Naive thymus-derived CD8-positive, alpha-beta T cell (primary cell): ENCODE results near the gene CCL21. TPM values are rescaled to one million over a fixed set of nuclear protein-coding genes. Genes with fewer than 3 reads are reported as not detected.

ENCODE experiments used
- ATAC-seq, 2 donors: fragments of 150-1000 bp; cut with Tn5 transposase in 1 of 2; sonication (Bioruptor Pico), chemical (Tn5 transposase) in 1 of 2; 1 replicate in 1 of 2; 2 replicates in 1 of 2; pipeline ENCODE4 v1.10.0; 2021; ENCODE audit warnings: mild to moderate bottlenecking in 2 of 2, moderate library complexity in 2 of 2
- POLR2A ChIA-PET: fragments of 350-600 bp; sonication (Branson Sonifier 250); formaldehyde crosslinking; loops from one replicate; lab custom pipeline; 2021; ENCODE audit warnings: antibody characterized with exemption; lab: Charles Lee
- DNase-seq, 10 donors: peaks; one replicate each; pipeline versions ENCODE4 v3.0.0 to v3.0.0-alpha.2; 2020 to 2022
- H3K27ac Mint-ChIP-seq, 10 donors: one replicate each; pipeline ENCODE4 v1.8.0; 2020 to 2022; ENCODE audit warnings: mild to moderate bottlenecking in 10 of 10, mixed read lengths in 10 of 10, moderate library complexity in 4 of 10, inconsistent platforms in 1 of 10
- H3K27me3 Mint-ChIP-seq, 5 donors: one replicate each; pipeline ENCODE4 v1.8.0; 2021 to 2022; ENCODE audit warnings: mixed read lengths in 5 of 5
- H3K36me3 Mint-ChIP-seq, 3 donors: one replicate each; pipeline ENCODE4 v1.8.0; 2020 to 2022; ENCODE audit warnings: mixed read lengths in 3 of 3, mild to moderate bottlenecking in 2 of 3, inconsistent platforms in 1 of 3
- H3K4me1 Mint-ChIP-seq, 4 donors: one replicate each; pipeline ENCODE4 v1.8.0; 2021 to 2022; ENCODE audit warnings: mixed read lengths in 4 of 4
- H3K4me3 Mint-ChIP-seq, 10 donors: one replicate each; pipeline ENCODE4 v1.8.0; 2020 to 2022; ENCODE audit warnings: mild to moderate bottlenecking in 10 of 10, mixed read lengths in 10 of 10, moderate library complexity in 6 of 10, inconsistent platforms in 1 of 10
- H3K9me3 Mint-ChIP-seq, 9 donors: one replicate each; pipeline ENCODE4 v1.8.0; 2020 to 2022; ENCODE audit warnings: mixed read lengths in 9 of 9, mild to moderate bottlenecking in 3 of 9, inconsistent platforms in 1 of 9, moderate library complexity in 1 of 9
- polyA plus RNA-seq, 3 donors: library from polyadenylated mRNA; unstranded; fragments of 300-500 nt; fragmentation: Illumina TruSeq; gene quantifications; one replicate each; pipeline ENCODE4 v1.2.3, GENCODE V29; 2021
- total RNA-seq, 8 experiments: library from RNA in 2 of 8; stranded (reverse) in 2 of 8; gene quantifications; one replicate each; pipeline ENCODE4 v1.2.3 and lab custom pipeline; 2021 to 2026

The CCL21 gene
- total and polyA plus RNA-seq, 5 experiments from 2014 or later, result not detected

DNA sequence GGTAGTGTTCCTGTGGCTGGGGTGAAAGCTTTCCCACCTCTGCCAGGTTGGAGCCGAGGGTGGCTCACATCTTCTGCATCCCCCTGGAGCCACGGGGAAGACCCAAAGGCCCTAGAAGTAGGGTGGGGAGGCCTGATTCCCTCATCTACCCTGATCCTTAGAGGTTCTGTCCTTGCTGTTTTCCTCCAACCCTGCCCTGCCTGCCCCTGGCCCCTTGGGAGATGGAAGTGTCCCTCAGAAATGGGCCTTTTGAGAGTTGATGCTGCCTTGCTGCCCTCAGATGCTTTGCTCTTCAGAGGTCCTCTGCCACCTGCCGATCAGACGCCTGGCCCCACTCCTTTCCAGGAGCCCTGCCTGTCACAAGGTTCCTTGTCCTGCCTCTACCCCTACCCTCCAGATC lies 25.1 kb downstream of the CCL21 start:
- no peaks in the 10 kb centered on the region for H3K4me1 Mint-ChIP-seq
- H3K36me3 Mint-ChIP-seq, result no peaks in the 10 kb centered on the region
- peaks cover 0 to 2% (median 0%) of the 10 kb centered on the region in 5 donors for H3K27me3 Mint-ChIP-seq
- H3K4me3 Mint-ChIP-seq, result no peak overlapping the region
- POLR2A ChIA-PET, result no interaction called here
- no peak overlapping the region for H3K27ac Mint-ChIP-seq
- ATAC-seq, result no peak
- no peak for DNase-seq
- H3K9me3 Mint-ChIP-seq, result no peaks in the 10 kb centered on the region

DNA sequence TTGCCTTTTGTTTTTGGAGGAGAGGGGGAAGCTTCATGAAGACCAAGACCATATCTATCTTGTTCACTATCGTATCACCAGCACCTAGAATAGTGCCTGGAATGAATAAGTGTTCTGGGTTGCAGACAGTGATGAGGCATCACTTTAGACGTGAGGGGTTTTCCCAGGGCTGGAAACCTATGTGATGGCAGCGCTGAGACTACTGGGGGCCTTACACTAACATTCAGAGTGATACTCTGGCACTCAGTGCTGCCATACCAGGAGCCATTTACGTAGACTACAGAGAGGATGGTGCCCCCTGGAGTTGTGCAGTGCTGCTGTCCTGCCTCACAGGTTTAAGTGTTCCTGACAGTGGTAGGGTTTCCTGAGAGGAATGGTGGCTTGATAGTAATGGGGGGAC lies 25.8 kb downstream of the CCL21 start:
- Mint-ChIP-seq H3K27me3 (peaks cover 0 to 1% (median 0%) of the 10 kb centered on the region in 5 donors), H3K36me3 (no peaks in the 10 kb centered on the region), H3K27ac (no peak overlapping the region), H3K9me3 (no peaks in the 10 kb centered on the region), H3K4me3 (no peak overlapping the region), H3K4me1 (no peaks in the 10 kb centered on the region)
- no peak for ATAC-seq
- POLR2A ChIA-PET, result no interaction called here
- DNase-seq, result no peak

DNA sequence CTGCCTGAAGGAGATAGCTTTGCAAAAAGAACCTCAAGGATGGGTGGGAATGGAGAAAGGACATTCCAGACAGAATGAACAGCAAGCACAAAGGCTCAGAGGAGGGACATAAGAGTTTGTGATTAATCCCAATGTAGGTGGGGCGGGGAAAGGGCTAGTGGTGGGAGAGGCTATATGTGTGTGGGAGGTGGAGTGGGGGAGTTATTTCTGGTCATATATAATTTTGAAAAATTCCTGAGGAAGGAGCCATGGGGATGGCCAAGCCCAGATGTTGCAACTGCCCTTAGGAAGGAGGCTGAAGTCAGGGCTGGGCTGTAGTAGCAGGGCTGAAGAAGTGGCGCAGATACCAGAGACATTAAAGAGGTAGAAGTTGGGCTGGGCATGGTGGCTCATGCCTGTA lies 34.1 kb downstream of the CCL21 start:
- DNase-seq, result no peak
- Mint-ChIP-seq H3K27me3 (peaks cover 0 to 1% (median 0%) of the 10 kb centered on the region in 5 donors), H3K36me3 (no peaks in the 10 kb centered on the region), H3K4me3 (peak overlapping the region in 1 of 10 donors; percentile 44), H3K27ac (peak overlapping the region in 2 of 10 donors; percentile 0 to 57), H3K4me1 (peaks cover 0 to 2% (median under 1%) of the 10 kb centered on the region in 4 donors), H3K9me3 (peaks cover 0 to 3% (median 0%) of the 10 kb centered on the region in 9 donors)
- POLR2A ChIA-PET, result no interaction called here
- no peak for ATAC-seq

DNA sequence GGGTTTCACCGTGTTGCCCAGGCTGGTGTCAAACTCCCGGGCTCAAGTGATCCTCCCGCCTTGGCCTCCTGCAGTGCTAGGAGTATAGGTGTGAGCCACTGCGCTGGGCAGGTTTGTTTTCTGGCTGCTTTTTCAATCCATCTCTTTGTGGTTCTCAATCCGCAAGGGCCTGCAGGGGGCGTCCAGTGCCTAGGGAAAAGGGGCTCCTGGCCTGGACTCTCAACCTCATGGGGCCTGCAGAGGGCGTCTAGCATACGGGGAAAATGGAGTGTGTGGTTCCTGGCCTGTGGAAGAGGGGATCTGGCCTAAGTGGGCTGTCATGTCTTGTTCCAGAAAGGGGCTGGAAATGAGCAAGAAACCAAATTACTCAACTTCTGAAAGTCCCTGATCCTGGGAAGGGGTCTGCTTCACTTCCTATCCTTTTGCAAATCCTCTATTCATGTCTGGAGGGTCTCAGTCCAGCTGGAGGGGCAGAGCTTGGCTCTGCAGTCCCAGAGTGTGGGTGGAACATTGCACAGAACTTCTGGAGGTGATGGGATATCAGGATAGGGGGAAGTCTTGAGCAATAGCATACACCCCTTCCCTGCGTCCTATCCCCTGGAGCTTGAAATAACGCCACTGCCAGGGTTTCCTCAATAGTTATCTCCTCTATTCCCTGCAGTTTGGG lies 34.8 kb downstream of the CCL21 start:
- Mint-ChIP-seq H3K9me3 (peaks cover 0 to 7% (median 0%) of the 10 kb centered on the region in 9 donors), H3K36me3 (peaks cover 0 to 5% (median 0%) of the 10 kb centered on the region in 3 donors), H3K27me3 (no peaks in the 10 kb centered on the region), H3K4me3 (no peak overlapping the region), H3K27ac (peak overlapping the region in 2 of 10 donors; percentile 19 to 57), H3K4me1 (peaks cover 0 to 2% (median under 1%) of the 10 kb centered on the region in 4 donors)
- DNase-seq, result peak; percentile 21 to 78 (median 38)
- ATAC-seq, result peak; percentile 65 to 87
- POLR2A ChIA-PET, result no interaction called here

- Mint-ChIP-seq H3K4me3 (no peak overlapping the region), H3K4me1 (peaks cover 0 to 2% (median under 1%) of the 10 kb centered on the region in 4 donors), H3K27ac (peak overlapping the region in 2 of 10 donors; percentile 19 to 57), H3K36me3 (peaks cover 0 to 9% (median 5%) of the 10 kb centered on the region in 3 donors), H3K9me3 (peaks cover 0 to 15% (median 2%) of the 10 kb centered on the region in 9 donors), H3K27me3 (no peaks in the 10 kb centered on the region)
- no peak for DNase-seq
- POLR2A ChIA-PET, result no interaction called here
- ATAC-seq, result no peak
Measured at GRCh38 chr9:34674440-34674839, 35.5 kb downstream of the CCL21 start.

DNA sequence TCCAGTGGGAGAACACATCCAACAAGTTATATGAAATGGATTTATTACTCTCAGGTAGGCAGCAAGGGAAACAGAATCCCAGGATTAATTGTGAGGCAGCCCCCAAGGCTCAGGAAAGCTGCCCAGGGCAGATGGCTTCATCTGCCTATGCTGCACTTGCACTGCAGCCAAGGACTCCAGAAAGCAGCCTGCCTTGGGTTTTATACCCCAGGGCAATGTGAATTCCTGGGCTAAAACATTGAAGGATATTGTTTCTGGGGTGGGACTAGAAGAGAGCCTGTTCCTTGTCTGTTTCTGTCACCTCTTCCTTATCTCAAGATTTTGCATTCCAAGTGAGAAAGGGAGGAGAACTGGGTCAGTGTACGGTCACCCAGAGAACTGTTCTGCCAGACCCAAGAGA lies 38.6 kb downstream of the CCL21 start:
- no peaks in the 10 kb centered on the region for H3K27me3 Mint-ChIP-seq
- POLR2A ChIA-PET, result no interaction called here
- ATAC-seq, result no peak
- H3K4me1 Mint-ChIP-seq, result peaks cover 4 to 13% (median 5%) of the 10 kb centered on the region in 4 donors
- H3K9me3 Mint-ChIP-seq, result peaks cover 0 to 20% (median 5%) of the 10 kb centered on the region in 9 donors
- H3K27ac Mint-ChIP-seq, result no peak overlapping the region
- no peak overlapping the region for H3K4me3 Mint-ChIP-seq
- DNase-seq, result no peak
- peaks cover 0 to 14% (median 10%) of the 10 kb centered on the region in 3 donors for H3K36me3 Mint-ChIP-seq

- no peaks in the 10 kb centered on the region for H3K27me3 Mint-ChIP-seq
- peaks cover 8 to 23% (median 10%) of the 10 kb centered on the region in 4 donors for H3K4me1 Mint-ChIP-seq
- peaks cover 0 to 14% (median 10%) of the 10 kb centered on the region in 3 donors for H3K36me3 Mint-ChIP-seq
- no peak overlapping the region for H3K4me3 Mint-ChIP-seq
- H3K27ac Mint-ChIP-seq, result peak overlapping the region in 1 of 10 donors; percentile 26
- POLR2A ChIA-PET, result no interaction called here
- DNase-seq (no peak), ATAC-seq (no peak)
- peaks cover 0 to 20% (median 5%) of the 10 kb centered on the region in 9 donors for H3K9me3 Mint-ChIP-seq
Measured at GRCh38 chr9:34669809-34670562, 40.0 kb downstream of the CCL21 start.

DNA sequence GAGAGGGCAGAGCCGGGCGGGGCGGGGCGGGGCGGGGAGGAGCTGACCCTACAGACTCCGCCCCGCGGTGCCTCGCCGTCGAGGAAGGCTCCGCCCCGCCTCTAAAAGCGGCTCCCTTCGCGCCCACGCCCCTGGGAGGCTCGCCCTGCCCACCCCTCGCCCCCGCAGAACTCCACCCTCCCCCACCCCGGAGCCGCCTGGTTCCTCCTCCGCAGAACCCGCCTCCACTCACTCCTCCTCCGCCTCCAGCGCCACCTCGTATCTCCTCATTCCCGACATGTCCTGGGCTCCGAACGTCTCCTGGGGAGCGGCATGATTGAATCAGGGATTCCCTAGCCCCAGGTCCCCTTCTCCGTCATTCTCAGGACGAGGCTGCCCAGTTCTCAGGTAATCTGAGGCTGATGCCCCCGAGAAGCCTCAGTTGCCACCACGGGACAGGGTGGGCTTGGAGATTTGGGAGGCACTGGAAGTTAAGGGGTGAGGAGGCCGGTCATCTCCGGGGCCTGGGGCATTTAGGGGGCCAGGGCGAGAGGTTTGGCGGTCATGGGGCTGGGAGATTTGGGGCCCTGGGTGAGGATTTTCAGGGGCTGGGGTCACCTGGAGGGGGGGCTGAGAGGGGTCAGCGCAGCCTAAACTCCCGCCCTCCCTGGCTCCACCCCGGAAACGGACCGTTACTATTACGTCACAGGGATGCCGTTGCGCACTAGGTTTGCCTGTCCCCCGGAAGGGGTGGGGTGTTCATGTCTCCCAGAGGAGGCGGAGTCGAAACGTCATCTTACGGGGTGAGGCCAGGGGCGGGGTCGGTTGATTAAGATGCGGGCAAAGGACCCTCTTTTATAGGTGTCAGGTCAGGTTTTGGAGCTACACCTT lies 44.3 kb downstream of the CCL21 start:
- Mint-ChIP-seq H3K36me3 (peaks cover 9 to 20% (median 10%) of the 10 kb centered on the region in 3 donors), H3K27ac (peak overlapping the region; percentile 74 to 99 (median 98)), H3K4me1 (peaks cover 30 to 59% (median 40%) of the 10 kb centered on the region in 4 donors), H3K4me3 (peak overlapping the region; percentile 82 to 96 (median 90)), H3K27me3 (no peaks in the 10 kb centered on the region), H3K9me3 (peaks cover 0 to 17% (median 5%) of the 10 kb centered on the region in 9 donors)
- ATAC-seq (peak; percentile 75 to 78), DNase-seq (peak; percentile 77 to 94 (median 86))
- POLR2A ChIA-PET, result interaction anchor here (0.6 to 1.8 kb wide), 12 partner anchors 9 to 619 kb away, joined by 3 to 23 read pairs (median 4); partner anchors contain the start of genes DNAI1, FAM219A, FANCG and GALT

GRCh38 chr9:34665067-34665380 lies 44.9 kb downstream of the CCL21 start:
- POLR2A ChIA-PET, result interaction anchor here (0.5 to 1.8 kb wide), 14 partner anchors 9 to 523 kb away, joined by 3 to 23 read pairs (median 4); partner anchors contain the start of genes DCTN3, DNAI1, FAM219A and FANCG
- Mint-ChIP-seq H3K4me1 (peaks cover 30 to 59% (median 40%) of the 10 kb centered on the region in 4 donors), H3K36me3 (peaks cover 10 to 20% (median 12%) of the 10 kb centered on the region in 3 donors), H3K27ac (peak overlapping the region; percentile 83 to 99 (median 97)), H3K9me3 (peaks cover 0 to 12% (median 5%) of the 10 kb centered on the region in 9 donors), H3K27me3 (no peaks in the 10 kb centered on the region), H3K4me3 (peak overlapping the region; percentile 82 to 96 (median 92))
- ATAC-seq, result peak; percentile 10 to 42
- no peak for DNase-seq

DNA sequence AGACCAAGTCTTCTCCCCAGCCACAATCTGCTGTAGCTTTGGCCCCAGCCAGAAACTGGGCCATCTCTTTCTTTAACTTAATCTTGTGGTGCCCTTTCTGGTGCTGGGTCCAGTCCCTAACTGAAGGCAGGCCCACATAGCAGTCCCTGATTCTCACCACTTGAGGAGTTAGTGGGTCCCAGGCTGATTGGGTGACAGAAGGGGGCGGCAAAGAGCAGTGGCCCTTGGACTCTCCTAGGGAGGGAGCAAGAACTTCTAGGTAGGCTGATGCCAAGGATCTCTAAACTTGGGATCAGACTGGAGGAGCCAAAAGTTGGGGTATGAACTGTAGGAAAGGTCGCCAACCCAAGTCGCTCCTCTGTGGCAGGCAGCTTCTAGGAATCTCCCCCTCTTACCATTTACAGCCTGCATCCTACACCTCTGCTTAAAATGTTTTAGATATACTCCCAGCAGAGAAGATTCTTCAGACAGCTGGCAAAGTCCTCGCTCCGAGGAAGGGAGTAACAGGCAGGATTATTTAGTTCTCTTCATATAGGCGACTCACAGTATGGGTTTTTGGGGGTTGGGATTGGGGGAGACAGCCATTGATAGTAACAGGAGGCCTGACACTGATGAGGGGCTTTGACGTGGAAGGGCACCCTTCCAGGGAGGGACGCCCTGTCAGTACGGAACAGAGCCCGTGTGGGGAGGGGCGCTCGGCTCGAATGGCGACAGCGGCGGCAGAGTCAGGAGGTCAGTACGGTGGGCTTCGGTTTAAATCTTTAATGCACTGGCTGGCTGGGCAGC lies 45.5 kb downstream of the CCL21 start:
- peak overlapping the region; percentile 82 to 96 (median 92) for H3K4me3 Mint-ChIP-seq
- H3K4me1 Mint-ChIP-seq, result peaks cover 30 to 59% (median 40%) of the 10 kb centered on the region in 4 donors
- DNase-seq, result peak; percentile 41 to 86 (median 67)
- peaks cover 0 to 8% (median 5%) of the 10 kb centered on the region in 9 donors for H3K9me3 Mint-ChIP-seq
- peak; percentile 44 to 53 for ATAC-seq
- H3K27ac Mint-ChIP-seq, result peak overlapping the region; percentile 83 to 99 (median 96)
- H3K36me3 Mint-ChIP-seq, result peaks cover 6 to 17% (median 12%) of the 10 kb centered on the region in 3 donors
- POLR2A ChIA-PET, result interaction anchor here (0.5 to 4.5 kb wide), 14 partner anchors 8 to 522 kb away, joined by 3 to 39 read pairs (median 4); partner anchors contain the start of genes DCTN3, DNAI1, FAM219A and GALT
- H3K27me3 Mint-ChIP-seq, result no peaks in the 10 kb centered on the region

DNA sequence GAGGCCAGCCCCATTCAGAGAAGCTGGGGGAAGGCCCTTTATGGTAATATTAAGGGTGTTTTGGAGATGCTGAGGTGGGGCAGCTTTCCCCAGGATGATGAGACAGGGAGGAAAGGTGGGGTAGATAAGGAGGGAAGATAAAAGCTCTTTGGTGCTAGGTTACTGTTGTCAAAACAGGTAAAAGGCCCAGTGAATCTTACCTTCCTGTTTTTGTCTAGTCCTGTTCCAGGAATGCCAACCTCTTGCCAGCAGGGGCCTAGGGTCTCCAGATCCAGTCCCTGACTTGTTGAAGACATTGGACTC lies 46.7 kb downstream of the CCL21 start:
- POLR2A ChIA-PET, result interaction anchor here (1.0 to 4.5 kb wide), 3 partner anchors 16 to 27 kb away, joined by 3 to 39 read pairs (median 8); partner anchors contain the start of gene GALT

More for the DNA sequence above, 46.7 kb downstream of the CCL21 start:
- H3K36me3 Mint-ChIP-seq, result peaks cover 0 to 12% (median 11%) of the 10 kb centered on the region in 3 donors
- peaks cover 30 to 59% (median 40%) of the 10 kb centered on the region in 4 donors for H3K4me1 Mint-ChIP-seq
- H3K4me3 Mint-ChIP-seq, result peak overlapping the region in 9 of 10 donors; percentile 36 to 95 (median 74)
- no peaks in the 10 kb centered on the region for H3K9me3 Mint-ChIP-seq
- peak overlapping the region; percentile 79 to 99 (median 95) for H3K27ac Mint-ChIP-seq
- peak in 3 of 10 donors; percentile 5 to 38 (median 30) for DNase-seq
- peak in 1 of 2 donors; percentile 12 for ATAC-seq
- H3K27me3 Mint-ChIP-seq, result no peaks in the 10 kb centered on the region
